AG04450 (cell line): Measurements from ENCODE around the gene KSR2. TPM values are rescaled to one million over a fixed set of nuclear protein-coding genes. Genes with fewer than 3 reads are reported as not detected.
"Not testable (repeated sequence)": the region's sequence is repeated elsewhere in the genome, so short reads cannot be mapped to it uniquely, and the experiment has no call there.

ENCODE experiments used
- CTCF ChIA-PET: fragments of 300-600, 350-600 bp; formaldehyde crosslinking; extraction: SDS; loops from one replicate; lab custom pipeline; 2022; ENCODE audit warnings: antibody characterized with exemption, inconsistent platforms; lab: Charles Lee
- POLR2A ChIA-PET: fragments of 350-600 bp; formaldehyde crosslinking; extraction: SDS; loops from one replicate; lab custom pipeline; 2021; ENCODE audit warnings: antibody characterized with exemption, inconsistent platforms; lab: Yijun Ruan, JAX
- DNase-seq: peaks from one replicate; pipeline ENCODE4 v3.0.0-alpha.2; 2011; ENCODE audit warnings: low read depth, low spot score
- H3K27ac ChIP-seq: one replicate; pipeline ENCODE4 v1.5.1; 2012; ENCODE audit warnings: low read depth, low read length, control low read depth
- H3K27me3 ChIP-seq: one replicate; pipeline ENCODE4 v1.6.0; 2012; ENCODE audit warnings: low read length; ENCODE audit not compliant: control insufficient read depth, insufficient read depth
- H3K4me3 ChIP-seq: 2 replicates; pipeline ENCODE4 v1.5.1; 2011; ENCODE audit warnings: mild to moderate bottlenecking, low read depth, low read length, control low read depth
- H3K9me3 ChIP-seq: 2 replicates; pipeline ENCODE4 v1.5.1; 2012; ENCODE audit warnings: low read length; ENCODE audit not compliant: control insufficient read depth, insufficient read depth
- CTCF ChIP-seq: IDR thresholded peaks from 2 replicates; pipeline ENCODE4 v1.5.1; 2011; ENCODE audit warnings: low read depth, low read length, control low read depth, inconsistent platforms
- polyA plus RNA-seq: library from polyadenylated mRNA; depleted of rRNA; stranded (reverse); fragments of >200 nt; gene quantifications from 2 replicates; pipeline ENCODE4 v1.2.3, GENCODE V29; 2011

KSR2 gene
- polyA plus RNA-seq, 1 experiment, result not detected

GRCh38 chr12:117874842-117875434, 93.9 kb downstream of the KSR2 start:
- DNase-seq, result peak; percentile 13
- Histone ChIP-seq H3K4me3 (no peak overlapping the region), H3K27me3 (peaks cover 2% of the 10 kb centered on the region), H3K9me3 (no peaks in the 10 kb centered on the region), H3K27ac (no peak overlapping the region)
- ChIA-PET POLR2A (interaction anchor here (1.0 kb wide), 1 partner anchor 142 kb away, joined by 5 read pairs; the partner anchor contains the start of gene RFC5), CTCF (interaction anchor here (0.6 to 4.2 kb wide), 33 partner anchors 9 to 1670 kb away, joined by 3 to 82 read pairs (median 3); partner anchors contain the start of gene PEBP1)
- TF ChIP-seq CTCF, result peak; percentile 84

- CTCF ChIA-PET, result interaction anchor here (0.6 to 4.2 kb wide), 11 partner anchors 10 to 661 kb away, joined by 3 to 82 read pairs (median 6); partner anchors contain the start of gene PEBP1
- H3K27ac ChIP-seq, H3K4me3 ChIP-seq, DNase-seq, H3K27me3 ChIP-seq, H3K9me3 ChIP-seq: not testable (repeated sequence)
- POLR2A ChIA-PET, result interaction anchor here (1.0 kb wide), 1 partner anchor 143 kb away, joined by 5 read pairs; the partner anchor contains the start of gene RFC5
These were observed 94.6 kb downstream of the KSR2 start for GRCh38 chr12:117874198-117874597.

GRCh38 chr12:117872546-117873169, 96.1 kb downstream of the KSR2 start:
- Histone ChIP-seq H3K4me3 (no peak overlapping the region), H3K27ac (no peak overlapping the region), H3K9me3 (no peaks in the 10 kb centered on the region), H3K27me3 (peaks cover under 1% of the 10 kb centered on the region)
- POLR2A ChIA-PET, result no interaction called here
- no peak for TF ChIP-seq CTCF
- CTCF ChIA-PET, result interaction anchor here (1.8 to 4.2 kb wide), 2 partner anchors 16 to 162 kb away, joined by 7 to 82 read pairs; no protein-coding TSS in a partner anchor
- no peak for DNase-seq

GRCh38 chr12:117869551-117869950, 99.2 kb downstream of the KSR2 start:
- Histone ChIP-seq H3K27me3 (no peaks in the 10 kb centered on the region), H3K9me3 (no peaks in the 10 kb centered on the region), H3K27ac (no peak overlapping the region), H3K4me3 (no peak overlapping the region)
- POLR2A ChIA-PET, result no interaction called here
- no peak for DNase-seq
- CTCF ChIA-PET, result interaction anchor here (0.9 kb wide), 1 partner anchor 252 kb away, joined by 3 read pairs; no protein-coding TSS in a partner anchor
- TF ChIP-seq CTCF, result no peak

GRCh38 chr12:117867348-117867747, 101.4 kb downstream of the KSR2 start:
- no peak overlapping the region for H3K4me3 ChIP-seq
- no peaks in the 10 kb centered on the region for H3K27me3 ChIP-seq
- no peak overlapping the region for H3K27ac ChIP-seq
- no peaks in the 10 kb centered on the region for H3K9me3 ChIP-seq
- DNase-seq, result no peak
- TF ChIP-seq CTCF, result no peak
- POLR2A ChIA-PET, result no interaction called here
- CTCF ChIA-PET, result interaction anchor here (0.7 kb wide), 1 partner anchor 10 kb away, joined by 3 read pairs; no protein-coding TSS in a partner anchor
